ENCODE measurements around the gene MED13.

DNA sequence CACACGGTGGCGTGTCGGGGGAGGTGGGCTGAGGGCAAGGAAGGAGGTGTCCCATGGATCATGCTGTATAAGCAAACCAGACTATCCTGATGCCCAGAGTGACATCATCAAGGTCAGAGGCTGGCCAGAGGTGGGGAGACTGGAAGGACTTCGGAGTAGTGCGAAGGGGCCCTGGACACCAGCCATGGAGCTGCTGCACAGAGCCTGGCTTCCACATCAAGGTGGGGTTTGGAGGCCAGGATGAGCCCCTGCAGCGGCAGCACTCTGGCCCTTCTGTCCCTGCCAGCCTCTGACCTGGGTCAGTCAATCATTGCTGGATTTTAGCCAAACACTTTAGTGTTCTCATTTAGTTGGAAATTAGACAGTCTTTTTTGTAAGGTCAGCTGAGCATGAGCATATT, 34.8 kb downstream of the MED13 start:
- TF ChIP-seq, protein P1, sequence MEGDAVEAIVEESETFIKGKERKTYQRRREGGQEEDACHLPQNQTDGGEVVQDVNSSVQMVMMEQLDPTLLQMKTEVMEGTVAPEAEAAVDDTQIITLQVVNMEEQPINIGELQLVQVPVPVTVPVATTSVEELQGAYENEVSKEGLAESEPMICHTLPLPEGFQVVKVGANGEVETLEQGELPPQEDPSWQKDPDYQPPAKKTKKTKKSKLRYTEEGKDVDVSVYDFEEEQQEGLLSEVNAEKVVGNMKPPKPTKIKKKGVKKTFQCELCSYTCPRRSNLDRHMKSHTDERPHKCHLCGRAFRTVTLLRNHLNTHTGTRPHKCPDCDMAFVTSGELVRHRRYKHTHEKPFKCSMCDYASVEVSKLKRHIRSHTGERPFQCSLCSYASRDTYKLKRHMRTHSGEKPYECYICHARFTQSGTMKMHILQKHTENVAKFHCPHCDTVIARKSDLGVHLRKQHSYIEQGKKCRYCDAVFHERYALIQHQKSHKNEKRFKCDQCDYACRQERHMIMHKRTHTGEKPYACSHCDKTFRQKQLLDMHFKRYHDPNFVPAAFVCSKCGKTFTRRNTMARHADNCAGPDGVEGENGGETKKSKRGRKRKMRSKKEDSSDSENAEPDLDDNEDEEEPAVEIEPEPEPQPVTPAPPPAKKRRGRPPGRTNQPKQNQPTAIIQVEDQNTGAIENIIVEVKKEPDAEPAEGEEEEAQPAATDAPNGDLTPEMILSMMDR (IDR thresholded peaks at IDR 0.05; ENCODE audit: low read depth, low read length, missing input control) = no peak
- TF ChIP-seq, protein P2, sequence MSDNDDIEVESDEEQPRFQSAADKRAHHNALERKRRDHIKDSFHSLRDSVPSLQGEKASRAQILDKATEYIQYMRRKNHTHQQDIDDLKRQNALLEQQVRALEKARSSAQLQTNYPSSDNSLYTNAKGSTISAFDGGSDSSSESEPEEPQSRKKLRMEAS (IDR thresholded peaks at IDR 0.05) = no peak
- TF ChIP-seq RAD21 (IDR thresholded peaks at IDR 0.05) (no peak), REST (IDR thresholded peaks at IDR 0.05) (no peak), YY1 (IDR thresholded peaks at IDR 0.05) (no peak), HNF4A (conservative IDR thresholded peaks at IDR 0.05) (peak in 1 of 2 donors; percentile 11), SP1 (IDR thresholded peaks at IDR 0.05) (no peak), JUND (IDR thresholded peaks at IDR 0.05) (no peak), TAF1 (conservative IDR thresholded peaks at IDR 0.05) (no peak)

Measured in liver (tissue), 3 donors.